Esophagus muscularis mucosa (tissue), 4 donors: ENCODE results near the gene PROX1. TPM values are rescaled to one million over a fixed set of nuclear protein-coding genes. Genes with fewer than 3 reads are reported as not detected.

ENCODE experiments used
- DNase-seq: peaks from one replicate; pipeline ENCODE4 v3.0.0-alpha.2; 2017; ENCODE audit errors: extremely low spot score
- H3K27ac ChIP-seq, 4 donors: fragments of 200-600 bp; sonication (generic); replicated peaks in 1 of 4; 1 replicate in 3 of 4; 2 replicates in 1 of 4; pipeline ENCODE4 v1.5.1; 2016 to 2019; ENCODE audit warnings: mild to moderate bottlenecking in 1 of 4
- H3K27me3 ChIP-seq, 4 donors: fragments of 200-600 bp; sonication (generic); one replicate each; pipeline versions ENCODE4 v1.5.1 to v1.6.0; 2016 to 2019
- H3K36me3 ChIP-seq, 4 donors: fragments of 200-600 bp; sonication (generic); one replicate each; pipeline ENCODE4 v1.5.1; 2016 to 2019
- H3K4me1 ChIP-seq, 4 donors: fragments of 200-600 bp; sonication (generic); one replicate each; pipeline ENCODE4 v1.5.1; 2016 to 2019
- H3K4me3 ChIP-seq, 4 donors: fragments of 200-600 bp; sonication (generic); 1 replicate in 2 of 4; 2 replicates in 2 of 4; pipeline ENCODE4 v1.5.1; 2016 to 2019; ENCODE audit warnings: mild to moderate bottlenecking in 4 of 4, moderate library complexity in 1 of 4
- H3K9me3 ChIP-seq, 4 donors: fragments of 200-600 bp; sonication (generic); 1 replicate in 3 of 4; 2 replicates in 1 of 4; pipeline ENCODE4 v1.5.1; 2016 to 2019
- EP300 ChIP-seq: sonication (generic); formaldehyde crosslinking; IDR thresholded peaks from one replicate; pipeline ENCODE4 v1.6.1; 2017; ENCODE audit warnings: antibody characterized with exemption
- POLR2A ChIP-seq: fragments of 450-650 bp; IDR thresholded peaks from one replicate; pipeline ENCODE4 v1.6.1; 2017; ENCODE audit warnings: antibody characterized with exemption, moderate library complexity, mild to moderate bottlenecking, low read depth
- POLR2AphosphoS5 ChIP-seq, 2 donors: sonication (generic); formaldehyde crosslinking; IDR thresholded peaks; one replicate each; pipeline ENCODE4 v1.6.1; 2017; ENCODE audit warnings: antibody characterized with exemption in 2 of 2
- WGBS: methylation state at CpG from one replicate; pipeline ENCODE4 v1.1.5; 2018; 5-methylcytosine and 5-hydroxymethylcytosine counted together
- intact Hi-C: fragments of 100-400 bp; cut with DNase I; formaldehyde crosslinking; loops from one replicate; pipeline ENCODE4 v1.15.1; 2023
- total RNA-seq, 4 donors: library from RNA; depleted of rRNA; stranded (reverse); fragments of >200 nt; gene quantifications; one replicate each; pipeline versions ENCODE4 v1.1.0 to v1.2.1, GENCODE V29; 2016
- TF ChIP-seq, protein P1 (sequence below), 3 experiments: fragments of 200-600 bp in 2 of 3; fragments of 450-650 bp in 1 of 3; sonication (generic) in 2 of 3; IDR thresholded peaks; one replicate each; pipeline ENCODE4 v1.5.1; 2017 to 2019; ENCODE audit warnings: antibody characterized with exemption in 3 of 3, mild to moderate bottlenecking in 2 of 3, moderate library complexity in 1 of 3

Gene PROX1
- total RNA-seq, 4 donors from 2014 or later, result 2.0 to 5.3 (median 2.5) TPM

DNA sequence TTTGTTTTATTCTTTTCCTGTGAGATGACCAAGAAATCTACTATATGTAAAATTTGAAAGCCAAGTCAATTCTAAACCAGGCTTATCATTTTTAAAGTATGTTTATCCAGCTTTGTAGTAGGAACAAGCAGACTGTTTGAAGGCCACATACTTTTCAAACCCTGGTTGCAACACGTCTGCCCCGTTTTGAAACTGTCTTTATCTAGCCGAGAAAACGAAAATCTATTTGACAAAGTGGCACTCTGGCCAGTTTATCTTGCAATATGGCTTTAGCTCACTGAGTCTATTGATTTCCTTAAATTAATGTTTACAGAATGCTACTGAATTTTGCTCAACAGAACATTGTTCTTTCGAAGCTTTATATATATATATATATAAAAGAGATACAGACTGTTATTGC, 39.7 kb downstream of the PROX1 start:
- Histone ChIP-seq H3K9me3 (no peaks in the 10 kb centered on the region), H3K4me3 (no peak overlapping the region), H3K27me3 (peaks cover 0 to 9% (median 0%) of the 10 kb centered on the region in 4 donors), H3K36me3 (no peaks in the 10 kb centered on the region), H3K27ac (no peak overlapping the region), H3K4me1 (peaks cover 0 to 9% (median 4%) of the 10 kb centered on the region in 4 donors)
- no peak for DNase-seq
- TF ChIP-seq POLR2AphosphoS5 (IDR thresholded peaks at IDR 0.05) (no peak), POLR2A (no peak), EP300 (no peak)
- TF ChIP-seq, protein P1, sequence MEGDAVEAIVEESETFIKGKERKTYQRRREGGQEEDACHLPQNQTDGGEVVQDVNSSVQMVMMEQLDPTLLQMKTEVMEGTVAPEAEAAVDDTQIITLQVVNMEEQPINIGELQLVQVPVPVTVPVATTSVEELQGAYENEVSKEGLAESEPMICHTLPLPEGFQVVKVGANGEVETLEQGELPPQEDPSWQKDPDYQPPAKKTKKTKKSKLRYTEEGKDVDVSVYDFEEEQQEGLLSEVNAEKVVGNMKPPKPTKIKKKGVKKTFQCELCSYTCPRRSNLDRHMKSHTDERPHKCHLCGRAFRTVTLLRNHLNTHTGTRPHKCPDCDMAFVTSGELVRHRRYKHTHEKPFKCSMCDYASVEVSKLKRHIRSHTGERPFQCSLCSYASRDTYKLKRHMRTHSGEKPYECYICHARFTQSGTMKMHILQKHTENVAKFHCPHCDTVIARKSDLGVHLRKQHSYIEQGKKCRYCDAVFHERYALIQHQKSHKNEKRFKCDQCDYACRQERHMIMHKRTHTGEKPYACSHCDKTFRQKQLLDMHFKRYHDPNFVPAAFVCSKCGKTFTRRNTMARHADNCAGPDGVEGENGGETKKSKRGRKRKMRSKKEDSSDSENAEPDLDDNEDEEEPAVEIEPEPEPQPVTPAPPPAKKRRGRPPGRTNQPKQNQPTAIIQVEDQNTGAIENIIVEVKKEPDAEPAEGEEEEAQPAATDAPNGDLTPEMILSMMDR (IDR thresholded peaks at IDR 0.05), result no peak
- intact Hi-C loops, result no loop called here
- WGBS, result 65% methylated on average over 5 of the region's 5 CpGs

DNA sequence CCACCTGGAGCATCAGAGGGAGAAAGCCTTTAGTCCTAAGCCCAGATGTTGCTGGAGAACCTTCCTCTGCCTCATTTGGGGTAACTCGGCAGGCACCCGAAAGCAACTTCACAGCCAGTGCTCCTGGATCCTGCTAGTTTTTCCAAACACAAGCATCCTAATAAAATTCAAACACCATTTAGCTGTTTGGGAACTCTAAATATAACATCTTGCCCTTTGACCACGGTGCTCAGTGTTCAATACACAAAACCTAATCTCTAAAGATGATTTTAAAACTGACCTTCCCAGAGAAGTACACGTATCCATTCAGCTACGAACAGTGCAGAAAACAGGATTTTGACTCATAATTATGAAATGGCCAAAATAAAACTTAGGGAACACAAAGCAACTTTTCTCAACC, 40.3 kb downstream of the PROX1 start:
- no peak for TF ChIP-seq POLR2AphosphoS5 (IDR thresholded peaks at IDR 0.05)
- TF ChIP-seq, protein P1 (IDR thresholded peaks at IDR 0.05), result no peak
- TF ChIP-seq POLR2A, result no peak
- no peak for TF ChIP-seq EP300
- DNase-seq, result no peak
- Histone ChIP-seq H3K27me3 (peaks cover 0 to 10% (median 0%) of the 10 kb centered on the region in 4 donors), H3K9me3 (no peaks in the 10 kb centered on the region), H3K27ac (no peak overlapping the region), H3K4me3 (no peak overlapping the region), H3K4me1 (peaks cover 0 to 9% (median 4%) of the 10 kb centered on the region in 4 donors), H3K36me3 (no peaks in the 10 kb centered on the region)
- WGBS, result 61% methylated on average over 5 of the region's 5 CpGs
- intact Hi-C loops, result no loop called here

DNA sequence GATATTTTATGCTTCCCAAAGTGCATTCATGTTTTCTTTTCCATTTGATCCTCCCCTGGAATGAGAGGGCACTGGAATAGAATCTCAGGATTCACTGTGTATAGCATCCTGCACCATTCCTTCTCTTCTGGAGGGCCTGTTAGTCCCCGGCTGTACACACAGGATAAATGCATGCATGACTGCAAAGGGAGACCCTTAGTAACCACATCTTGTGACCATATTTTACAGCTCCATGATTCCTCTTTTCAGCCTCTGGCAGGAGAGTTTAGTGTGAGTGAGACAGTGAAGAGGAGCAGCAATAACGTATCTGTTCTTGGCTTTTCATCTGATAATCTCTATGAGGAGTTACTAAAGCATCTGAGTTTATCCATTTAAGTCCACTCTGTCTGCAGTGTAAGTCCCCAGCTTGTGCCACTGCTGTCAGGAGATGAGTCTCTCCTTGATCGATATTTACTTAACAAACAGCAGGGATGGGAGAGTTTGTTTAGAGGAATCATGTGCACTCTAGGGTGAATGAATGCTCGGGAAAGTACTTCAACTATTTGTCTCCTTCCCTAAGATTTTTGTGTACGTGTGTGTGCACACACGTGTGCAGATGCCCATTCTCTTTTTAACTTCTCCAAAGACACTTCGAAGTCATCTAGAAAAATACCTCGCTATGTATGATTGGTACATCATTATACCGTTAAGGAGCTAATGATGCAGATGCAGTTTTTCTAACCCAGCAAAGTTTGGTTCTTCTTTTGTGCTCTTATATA, 41.1 kb downstream of the PROX1 start:
- 69% methylated on average over 9 of the region's 9 CpGs for WGBS
- H3K9me3 ChIP-seq, result no peaks in the 10 kb centered on the region
- no peak overlapping the region for H3K27ac ChIP-seq
- intact Hi-C loops, result no loop called here
- TF ChIP-seq, protein P1 (IDR thresholded peaks at IDR 0.05), result no peak
- TF ChIP-seq EP300, result no peak
- DNase-seq, result no peak
- peaks cover 0 to 16% (median 0%) of the 10 kb centered on the region in 4 donors for H3K27me3 ChIP-seq
- peaks cover 0 to 9% (median 4%) of the 10 kb centered on the region in 4 donors for H3K4me1 ChIP-seq
- no peak overlapping the region for H3K4me3 ChIP-seq
- H3K36me3 ChIP-seq, result no peaks in the 10 kb centered on the region

DNA sequence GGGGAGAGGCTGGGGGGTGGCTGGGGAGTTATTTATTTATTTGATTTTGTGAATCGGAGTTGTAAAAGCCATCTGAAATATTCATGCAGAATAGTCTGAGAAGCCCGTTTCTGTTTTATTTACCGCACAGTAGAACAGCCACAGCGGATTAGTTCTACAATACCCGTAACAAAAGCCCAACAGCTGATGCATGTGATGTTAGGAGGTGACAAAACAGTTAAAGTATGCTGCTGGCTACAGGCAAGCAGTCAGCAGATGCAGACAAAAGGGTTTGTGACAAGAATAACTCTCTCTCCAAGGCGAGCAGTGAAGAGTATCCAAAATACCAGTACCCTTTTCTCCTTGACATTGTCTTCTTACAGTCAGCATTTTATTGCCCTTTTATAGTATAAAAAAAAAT, 42.0 kb downstream of the PROX1 start:
- no peak overlapping the region for H3K27ac ChIP-seq
- no peak for TF ChIP-seq POLR2AphosphoS5 (IDR thresholded peaks at IDR 0.05)
- no peak for TF ChIP-seq EP300
- TF ChIP-seq, protein P1 (IDR thresholded peaks at IDR 0.05), result no peak
- TF ChIP-seq POLR2A, result no peak

DNA sequence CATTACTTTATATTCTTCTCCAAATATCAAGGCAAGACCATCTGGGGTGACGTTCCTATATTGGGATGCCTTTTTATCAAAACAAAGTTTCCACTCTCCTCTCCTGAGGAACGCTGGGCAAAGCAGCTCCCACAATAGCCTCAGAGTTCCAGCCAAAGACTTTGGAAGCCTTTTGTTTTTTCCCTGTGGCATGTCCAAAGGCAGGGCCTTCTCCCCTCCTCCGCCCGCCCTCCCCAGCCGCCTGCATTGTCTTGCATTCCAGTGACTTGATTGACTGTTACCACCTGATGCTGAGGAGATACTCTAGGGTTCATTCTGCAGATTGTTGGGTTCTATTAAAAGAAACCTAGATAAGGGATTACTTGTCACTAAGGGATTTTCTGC, 43.5 kb downstream of the PROX1 start:
- no peak for DNase-seq
- H3K4me3 ChIP-seq, result no peak overlapping the region
- 61% methylated on average over 5 of the region's 5 CpGs for WGBS
- H3K27me3 ChIP-seq, result peaks cover 0 to 16% (median 0%) of the 10 kb centered on the region in 4 donors
- no peak overlapping the region for H3K27ac ChIP-seq
- H3K36me3 ChIP-seq, result peaks cover 0 to 3% (median 0%) of the 10 kb centered on the region in 4 donors
- H3K9me3 ChIP-seq, result no peaks in the 10 kb centered on the region
- intact Hi-C loops, result no loop called here
- TF ChIP-seq, protein P1 (IDR thresholded peaks at IDR 0.05), result no peak
- TF ChIP-seq EP300 (no peak), POLR2AphosphoS5 (IDR thresholded peaks at IDR 0.05) (no peak), POLR2A (no peak)
- peaks cover 0 to 9% (median 4%) of the 10 kb centered on the region in 4 donors for H3K4me1 ChIP-seq

More for the DNA sequence above, 42.0 kb downstream of the PROX1 start:
- DNase-seq, result no peak
- Histone ChIP-seq H3K36me3 (no peaks in the 10 kb centered on the region), H3K27me3 (peaks cover 0 to 16% (median 0%) of the 10 kb centered on the region in 4 donors), H3K4me3 (no peak overlapping the region), H3K9me3 (no peaks in the 10 kb centered on the region), H3K4me1 (peaks cover 0 to 9% (median 4%) of the 10 kb centered on the region in 4 donors)
- WGBS, result 62% methylated on average over 6 of the region's 6 CpGs
- intact Hi-C loops, result no loop called here
